ENCODE data around the gene ZSCAN16. TPM values are rescaled to one million over a fixed set of nuclear protein-coding genes. Genes with fewer than 3 reads are reported as not detected.
A peak's percentile ranks its signal among the peaks of the same experiment; 100 is the strongest.

Gene ZSCAN16
- total and polyA plus RNA-seq, 9 of the 15 experiments (the other 6 are each of a cell fraction or from before 2014, with no cell fraction given) = 0.08 TPM; not detected in 8

GRCh38 chr6:28161410-28162079, 37.1 kb downstream of the ZSCAN16 start (continued):
- TF ChIP-seq KDM1A (IDR thresholded peaks at IDR 0.05) (no peak), HIVEP1 (CRISPR knock-in tag; IDR thresholded peaks at IDR 0.05) (0 out of 2 replicates have a peak, but pooled peaks have one; percentile 10), ATF6 (CRISPR knock-in tag; IDR thresholded peaks at IDR 0.05) (no peak), HDAC1 (IDR thresholded peaks at IDR 0.05) (peak in 1 of 2 experiments; percentile 46; a peak in 1 of 4 replicates), ILF3 (IDR thresholded peaks at IDR 0.05; ENCODE audit: borderline replicate concordance) (peak; percentile 59; the same call in 1 of the 2 replicates), ZBED1 (IDR thresholded peaks at IDR 0.05) (no peak), TARDBP (IDR thresholded peaks at IDR 0.05) (no peak), GTF3C2 (IDR thresholded peaks at IDR 0.05; ENCODE audit: borderline replicate concordance, extremely low read depth, insufficient read length) (no peak), MNT (conservative IDR thresholded peaks at IDR 0.05) (peak in 1 of 2 experiments; percentile 39; a peak in 2 of 4 replicates), CREB5 (CRISPR knock-in tag; IDR thresholded peaks at IDR 0.05) (no peak), GTF2A2 (tag; IDR thresholded peaks at IDR 0.05) (no peak), ERF (CRISPR knock-in tag; IDR thresholded peaks at IDR 0.05) (no peak), TBP (optimal IDR thresholded peaks at IDR 0.05; ENCODE audit: low read depth, low read length) (peak; percentile 68), ZFP36 (IDR thresholded peaks at IDR 0.05; ENCODE audit: low read depth, low read length, partially characterized antibody) (peak; percentile 52), ARID4B (CRISPR knock-in tag; IDR thresholded peaks at IDR 0.05) (no peak)
